Testis (tissue), 3 donors: Measurements from ENCODE around the gene DRICH1. TPM values are rescaled to one million over a fixed set of nuclear protein-coding genes. Genes with fewer than 3 reads are reported as not detected.

Source experiments
- DNase-seq: peaks from one replicate; pipeline ENCODE4 v3.0.0-alpha.2; 2019
- H3K27ac ChIP-seq, 2 donors: fragments of 200-600 bp; sonication (generic); one replicate each; pipeline ENCODE4 v1.5.1; 2019
- H3K27me3 ChIP-seq: fragments of 200-600 bp; sonication (generic); one replicate; pipeline ENCODE4 v1.5.1; 2019
- H3K36me3 ChIP-seq: fragments of 200-600 bp; sonication (generic); one replicate; pipeline ENCODE4 v1.5.1; 2017; ENCODE audit warnings: low read depth; ENCODE audit errors: missing control alignments
- H3K4me1 ChIP-seq: fragments of 200-600 bp; sonication (generic); one replicate; pipeline ENCODE4 v1.5.1; 2019
- H3K4me3 ChIP-seq, 2 donors: fragments of 200-600 bp; sonication (generic); one replicate each; pipeline ENCODE4 v1.5.1; 2017 to 2019
- H3K9me3 ChIP-seq: fragments of 200-600 bp; sonication (generic); one replicate; pipeline ENCODE4 v1.5.1; 2017
- CTCF ChIP-seq, 3 experiments: fragments of 450-650 bp in 2 of 3; fragments of 200-600 bp in 1 of 3; sonication (generic) in 1 of 3; IDR thresholded peaks; one replicate each; pipeline ENCODE4 v1.5.1; 2016 to 2019; ENCODE audit warnings: antibody characterized with exemption in 3 of 3, mild to moderate bottlenecking in 2 of 3, moderate library complexity in 1 of 3
- POLR2A ChIP-seq: fragments of 450-650 bp; IDR thresholded peaks from one replicate; pipeline ENCODE4 v1.6.1; 2017; ENCODE audit warnings: antibody characterized with exemption, mild to moderate bottlenecking, moderate library complexity
- WGBS, 2 donors: methylation state at CpG; one replicate each; pipeline ENCODE4 v1.1.5; 2018; 5-methylcytosine and 5-hydroxymethylcytosine counted together
- intact Hi-C: fragments of 100-400 bp; cut with DNase I; formaldehyde crosslinking; loops from one replicate; pipeline ENCODE4 v1.15.1; 2023; ENCODE audit warnings: low total_unique reads
- polyA plus RNA-seq: library from polyadenylated mRNA; stranded (reverse); fragments of 350-450 nt; fragmentation: Illumina TruSeq; extraction: RNeasy Lipid Tissue Mini Kit (QIAGEN cat#74804); gene quantifications from one replicate; pipeline ENCODE4 v1.2.3, GENCODE V29; 2014; ENCODE audit warnings: low read depth, low replicate concordance; ENCODE audit not compliant: insufficient read depth
- total RNA-seq, 2 donors: library from RNA; depleted of rRNA; stranded (reverse); fragments of >200 nt; gene quantifications; one replicate each; pipeline ENCODE4 v1.2.3, GENCODE V29; 2016

The DRICH1 gene
- total and polyA plus RNA-seq, 3 donors from 2014 or later: 16.4 to 68.4 (median 44.2) TPM

DNA sequence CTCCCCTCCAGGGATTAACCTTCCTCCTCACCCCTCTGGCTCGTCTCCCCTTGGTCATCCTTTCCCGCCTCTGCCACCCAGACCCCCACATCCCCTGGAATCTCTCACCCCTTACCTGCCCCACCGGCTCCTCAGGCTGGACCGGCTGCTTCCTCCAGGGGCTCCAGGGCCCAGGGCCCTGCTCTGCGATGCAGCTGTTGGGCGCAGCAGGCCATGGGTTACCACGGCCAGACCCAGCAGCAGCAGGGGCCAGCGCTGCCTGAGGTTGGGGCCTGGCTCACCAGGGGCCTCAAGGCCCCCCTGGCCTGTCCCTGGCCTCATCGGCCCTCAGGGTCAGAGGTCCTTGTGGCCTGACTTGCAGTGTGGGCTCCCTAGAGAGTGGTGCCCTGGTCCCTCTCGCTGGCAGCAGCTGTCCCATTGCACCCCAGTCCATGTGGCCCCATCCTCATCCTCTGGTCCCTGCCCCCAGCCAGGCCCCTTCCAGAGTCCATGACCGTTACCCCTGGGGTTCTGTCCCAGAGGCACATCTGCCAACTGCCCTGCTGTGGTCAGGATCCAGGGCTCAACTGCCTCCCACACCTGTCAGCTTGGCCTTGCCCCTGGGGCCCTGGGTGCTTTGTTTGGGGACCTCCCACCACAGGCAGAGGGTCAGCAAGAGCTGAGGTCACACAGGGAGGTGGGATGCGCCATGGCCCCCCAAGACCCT is 52.1 kb downstream of the DRICH1 start, which contains the start of gene IGLL1:
Gene IGLL1, minus strand, starts transcription at position 421 of the 706 bp plus-strand sequence. Its CDS starts 100 bp downstream, at position 321.
- no peak for DNase-seq
- 82 to 91% methylated on average over 8 to 12 of the region's 12 CpGs for WGBS, 2 donors
- intact Hi-C loops: no loop called here
- Histone ChIP-seq H3K4me1 (no peaks in the 10 kb centered on the region), H3K4me3 (no peak within 1 kb of the TSS), H3K9me3 (no peaks in the 10 kb centered on the region), H3K27ac (no peak within 1 kb of the TSS), H3K36me3 (no peaks in the 10 kb centered on the region), H3K27me3 (no peaks in the 10 kb centered on the region)
- TF ChIP-seq CTCF (IDR thresholded peaks at IDR 0.05): no peak
- TF ChIP-seq POLR2A: no peak

DNA sequence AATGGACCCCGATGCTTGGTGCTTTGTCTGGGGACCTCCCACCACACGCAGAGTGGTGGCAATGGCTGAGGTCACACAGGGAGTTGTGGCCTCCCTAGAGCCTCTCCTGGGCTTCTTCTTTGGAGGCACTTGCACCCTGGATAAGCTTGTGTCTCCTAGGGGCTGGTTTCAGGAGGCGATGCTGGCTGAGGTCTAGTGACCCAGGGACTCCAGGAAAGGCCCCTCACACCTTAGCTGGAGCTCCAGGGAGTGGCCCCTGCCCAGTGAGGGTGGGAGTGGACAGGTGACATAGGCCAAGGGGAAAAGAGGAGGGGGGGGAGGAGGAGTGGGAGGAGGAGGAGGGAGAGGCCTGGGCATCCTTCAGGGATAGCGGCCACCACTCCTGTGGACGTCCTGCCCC is 52.8 kb downstream of the DRICH1 start:
- TF ChIP-seq CTCF (IDR thresholded peaks at IDR 0.05) (no peak), POLR2A (no peak)
- Histone ChIP-seq H3K9me3 (no peaks in the 10 kb centered on the region), H3K27me3 (no peaks in the 10 kb centered on the region), H3K36me3 (no peaks in the 10 kb centered on the region), H3K27ac (no peak overlapping the region), H3K4me1 (no peaks in the 10 kb centered on the region), H3K4me3 (no peak overlapping the region)
- 75 to 92% methylated on average over 3 to 5 of the region's 5 CpGs for WGBS, 2 donors
- intact Hi-C loops: no loop called here
- no peak for DNase-seq

DNA sequence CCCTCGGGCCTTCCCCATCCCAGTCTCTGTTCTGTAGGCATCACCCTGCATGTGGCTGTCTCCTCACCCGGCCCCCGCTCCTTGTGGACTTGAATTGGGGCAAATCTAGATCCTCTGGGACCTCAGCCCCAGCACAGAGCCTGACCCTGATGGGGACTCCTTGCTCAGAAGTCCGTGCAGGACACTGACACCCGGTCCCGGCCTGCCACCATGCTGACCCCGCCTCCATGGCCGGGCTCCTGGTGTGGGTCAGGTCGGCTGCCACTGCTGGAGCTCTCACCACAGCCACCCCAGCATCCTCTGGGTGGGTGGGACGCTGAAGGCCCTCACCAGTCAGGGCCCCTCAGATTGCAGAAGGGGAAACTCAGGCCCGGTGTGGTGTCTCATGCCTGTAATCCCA is 53.8 kb downstream of the DRICH1 start:
- Histone ChIP-seq H3K27ac (no peak overlapping the region), H3K4me3 (no peak overlapping the region), H3K9me3 (no peaks in the 10 kb centered on the region), H3K4me1 (no peaks in the 10 kb centered on the region), H3K36me3 (no peaks in the 10 kb centered on the region), H3K27me3 (no peaks in the 10 kb centered on the region)
- TF ChIP-seq CTCF (IDR thresholded peaks at IDR 0.05) (no peak), POLR2A (no peak)
- DNase-seq: no peak
- intact Hi-C loops: no loop called here
- 75 to 97% methylated on average over 3 to 6 of the region's 11 CpGs for WGBS, 2 donors

GRCh38 chr22:23576681-23577080 is 55.4 kb downstream of the DRICH1 start:
- H3K4me3 ChIP-seq: no peak overlapping the region
- no peak overlapping the region for H3K27ac ChIP-seq
- DNase-seq: no peak
- WGBS, 2 donors: 81 to 88% methylated on average over 5 of the region's 5 CpGs
- no peaks in the 10 kb centered on the region for H3K9me3 ChIP-seq
- no peaks in the 10 kb centered on the region for H3K36me3 ChIP-seq
- no peaks in the 10 kb centered on the region for H3K4me1 ChIP-seq
- TF ChIP-seq POLR2A (no peak), CTCF (IDR thresholded peaks at IDR 0.05) (no peak)
- no peaks in the 10 kb centered on the region for H3K27me3 ChIP-seq
- intact Hi-C loops: no loop called here

- intact Hi-C loops: no loop called here
- Histone ChIP-seq H3K27me3 (no peaks in the 10 kb centered on the region), H3K9me3 (no peaks in the 10 kb centered on the region), H3K4me1 (no peaks in the 10 kb centered on the region), H3K4me3 (no peak overlapping the region), H3K36me3 (no peaks in the 10 kb centered on the region), H3K27ac (no peak overlapping the region)
- 95 to 98% methylated on average over 4 of the region's 4 CpGs for WGBS, 2 donors
- TF ChIP-seq CTCF (IDR thresholded peaks at IDR 0.05) (no peak), POLR2A (no peak)
- DNase-seq: no peak
Observed at GRCh38 chr22:23575601-23576000, 56.5 kb downstream of the DRICH1 start.
